AG04449 (cell line): ENCODE data around the gene AP1G2.

Experiments used
- CTCF ChIA-PET: fragments of 350-600 bp; formaldehyde crosslinking; extraction: SDS; loops from one replicate; lab custom pipeline; 2021; ENCODE audit warnings: antibody characterized with exemption; lab: Yijun Ruan, JAX
- POLR2A ChIA-PET: fragments of 400-600, 350-600 bp; formaldehyde crosslinking; extraction: SDS; loops from one replicate; lab custom pipeline; 2020; ENCODE audit warnings: antibody characterized with exemption, inconsistent platforms; lab: Yijun Ruan, JAX
- DNase-seq: peaks from one replicate; pipeline ENCODE4 v3.0.0-alpha.2; 2010; ENCODE audit warnings: low read depth, low spot score
- H3K4me3 ChIP-seq: 2 replicates; pipeline ENCODE4 v1.5.1; 2011; ENCODE audit warnings: low read depth, mild to moderate bottlenecking, control low read depth, low read length
- TF ChIP-seq, protein P1 (sequence below): IDR thresholded peaks from one replicate; pipeline ENCODE4 v1.5.1; 2011; ENCODE audit warnings: mild to moderate bottlenecking, moderate library complexity, low read length, control low read depth, inconsistent platforms; ENCODE audit not compliant: insufficient read depth; ENCODE audit errors: missing control alignments

AP1G2 gene

DNA sequence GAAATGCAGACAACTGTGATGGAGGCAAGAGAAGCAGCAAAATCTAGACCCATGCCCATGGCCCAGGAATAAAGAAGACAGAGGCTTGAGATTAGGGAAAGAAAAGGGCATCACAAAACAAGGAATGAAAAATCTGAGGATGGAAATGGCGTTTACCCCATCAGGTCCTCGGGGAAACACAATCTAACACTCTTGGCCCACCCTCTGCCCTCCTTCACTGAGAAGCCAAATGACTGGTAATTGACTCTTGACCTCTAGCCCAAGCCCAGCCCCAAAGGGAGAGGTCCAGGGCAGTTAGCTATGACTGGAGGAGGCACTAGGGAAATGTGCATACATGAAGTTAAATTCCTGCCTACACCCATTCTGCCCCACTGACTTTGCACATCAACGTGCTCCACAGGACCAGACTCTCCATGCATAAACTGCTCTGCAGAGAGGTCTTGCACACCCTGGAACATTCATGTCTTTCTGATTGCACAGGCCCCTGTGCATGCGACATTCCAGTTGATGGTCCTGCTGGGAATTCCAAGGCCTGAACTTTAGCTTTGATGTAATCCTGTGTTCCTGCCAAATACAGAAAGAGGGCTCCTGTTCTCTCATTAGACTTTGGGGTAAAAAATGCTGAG is 21.7 kb downstream of the AP1G2 start:
- TF ChIP-seq, protein P1, sequence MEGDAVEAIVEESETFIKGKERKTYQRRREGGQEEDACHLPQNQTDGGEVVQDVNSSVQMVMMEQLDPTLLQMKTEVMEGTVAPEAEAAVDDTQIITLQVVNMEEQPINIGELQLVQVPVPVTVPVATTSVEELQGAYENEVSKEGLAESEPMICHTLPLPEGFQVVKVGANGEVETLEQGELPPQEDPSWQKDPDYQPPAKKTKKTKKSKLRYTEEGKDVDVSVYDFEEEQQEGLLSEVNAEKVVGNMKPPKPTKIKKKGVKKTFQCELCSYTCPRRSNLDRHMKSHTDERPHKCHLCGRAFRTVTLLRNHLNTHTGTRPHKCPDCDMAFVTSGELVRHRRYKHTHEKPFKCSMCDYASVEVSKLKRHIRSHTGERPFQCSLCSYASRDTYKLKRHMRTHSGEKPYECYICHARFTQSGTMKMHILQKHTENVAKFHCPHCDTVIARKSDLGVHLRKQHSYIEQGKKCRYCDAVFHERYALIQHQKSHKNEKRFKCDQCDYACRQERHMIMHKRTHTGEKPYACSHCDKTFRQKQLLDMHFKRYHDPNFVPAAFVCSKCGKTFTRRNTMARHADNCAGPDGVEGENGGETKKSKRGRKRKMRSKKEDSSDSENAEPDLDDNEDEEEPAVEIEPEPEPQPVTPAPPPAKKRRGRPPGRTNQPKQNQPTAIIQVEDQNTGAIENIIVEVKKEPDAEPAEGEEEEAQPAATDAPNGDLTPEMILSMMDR, result no peak
- no peak overlapping the region for H3K4me3 ChIP-seq
- no peak for DNase-seq
- CTCF ChIA-PET, result interaction anchor here (1.2 to 7.4 kb wide), 2 partner anchors 8 to 14 kb away, joined by 3 to 97 read pairs; no protein-coding TSS in a partner anchor
- POLR2A ChIA-PET, result no interaction called here

DNA sequence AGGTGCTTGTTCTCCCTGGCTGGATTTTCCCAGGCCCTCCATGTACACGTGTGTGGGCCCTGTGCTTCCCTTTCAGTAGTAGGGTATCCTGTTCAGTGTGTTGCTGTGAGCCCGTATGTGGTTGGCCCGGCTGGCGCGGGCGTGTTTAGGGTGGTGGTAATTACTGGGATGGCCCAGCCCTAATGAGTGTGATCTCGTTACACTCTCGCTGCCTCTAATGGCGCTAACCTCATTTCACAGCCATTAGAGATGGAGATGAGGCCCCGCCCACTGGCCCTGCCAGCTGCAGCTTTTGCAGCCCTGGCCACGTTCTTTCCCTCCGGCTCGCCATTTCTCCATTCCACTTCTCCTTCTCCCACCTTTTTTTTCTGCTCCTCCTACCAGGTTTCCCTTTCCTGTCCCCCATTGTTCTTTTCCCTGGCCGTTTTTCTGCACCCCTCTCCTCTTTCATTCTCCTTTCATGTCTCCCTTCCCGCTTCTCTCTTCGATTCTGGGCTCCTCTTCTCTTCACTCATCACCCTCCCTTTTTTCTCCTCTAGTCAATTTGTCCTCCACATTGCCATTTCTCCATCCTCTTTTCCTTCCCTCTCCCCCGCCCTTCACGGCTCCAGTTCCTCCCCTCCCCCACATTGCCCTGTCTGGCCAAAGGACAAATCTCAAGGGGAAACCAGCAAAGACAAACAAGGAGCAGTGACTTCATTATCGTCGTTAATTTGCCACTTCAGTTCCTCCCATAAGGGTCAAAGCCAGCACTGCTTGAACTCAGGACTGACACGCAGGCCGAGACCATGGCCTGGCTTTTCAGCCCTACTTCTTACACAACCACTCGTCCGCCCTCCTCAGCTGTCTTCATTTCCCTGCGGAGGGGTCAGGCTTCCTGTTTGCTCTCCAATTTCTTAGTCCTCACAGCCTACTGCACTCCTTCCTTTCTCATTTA is 22.8 kb downstream of the AP1G2 start:
- no peak overlapping the region for H3K4me3 ChIP-seq
- no peak for DNase-seq

DNA sequence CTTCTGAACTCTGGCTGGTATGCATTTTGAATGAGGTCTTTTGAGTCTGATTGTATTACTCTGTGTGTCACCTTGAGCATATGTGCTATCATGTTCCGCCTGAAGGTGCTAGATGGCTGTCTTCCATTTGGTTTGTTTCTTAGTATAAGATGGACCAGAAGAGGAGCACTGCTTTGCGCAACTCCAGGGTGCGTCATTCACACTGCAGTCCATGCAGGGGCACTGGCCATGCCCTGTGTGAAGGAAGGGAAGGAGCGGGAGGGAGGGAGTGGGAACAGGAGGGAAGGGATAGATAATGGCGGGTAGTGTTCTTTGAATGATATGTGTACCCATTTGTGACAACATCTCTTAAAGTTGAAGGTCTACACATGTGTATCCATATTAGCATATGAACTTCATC is 24.2 kb downstream of the AP1G2 start:
- no peak for DNase-seq
- TF ChIP-seq, protein P1, result no peak
- ChIA-PET POLR2A (no interaction called here), CTCF (interaction anchor here (1.1 to 7.3 kb wide), 3 partner anchors 13 to 66 kb away, joined by 6 to 72 read pairs (median 9); no protein-coding TSS in a partner anchor)
- no peak overlapping the region for H3K4me3 ChIP-seq

More for the DNA sequence above, 22.8 kb downstream of the AP1G2 start:
- ChIA-PET POLR2A (no interaction called here), CTCF (interaction anchor here (1.1 to 1.2 kb wide), 2 partner anchors 10 to 19 kb away, joined by 3 read pairs; no protein-coding TSS in a partner anchor)
- TF ChIP-seq, protein P1, result no peak

DNA sequence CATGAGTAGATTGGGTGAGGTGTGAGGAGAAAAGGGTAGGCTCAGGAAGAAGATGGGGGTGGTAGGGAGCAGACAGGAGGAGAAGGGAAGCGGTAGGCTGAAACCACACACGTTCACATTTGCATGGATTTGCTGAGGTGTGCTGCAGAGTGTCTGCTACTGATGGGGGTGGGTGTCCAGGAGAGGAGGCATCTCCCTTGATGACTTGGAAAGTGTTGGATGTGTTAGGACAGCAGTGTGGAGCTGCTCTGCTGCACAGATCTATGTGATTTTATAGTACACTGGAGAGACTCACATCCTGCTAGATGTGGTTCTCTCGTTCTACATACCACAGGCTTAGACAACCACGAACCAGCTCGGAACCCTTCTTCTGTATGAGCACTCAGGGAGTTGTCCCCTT is 25.3 kb downstream of the AP1G2 start:
- CTCF ChIA-PET, result interaction anchor here (0.8 to 7.3 kb wide), 8 partner anchors 12 to 65 kb away, joined by 3 to 72 read pairs (median 3); no protein-coding TSS in a partner anchor
- DNase-seq, result no peak
- POLR2A ChIA-PET, result interaction anchor here (0.7 kb wide), 1 partner anchor 101 kb away, joined by 3 read pairs; no protein-coding TSS in a partner anchor
- no peak overlapping the region for H3K4me3 ChIP-seq
- TF ChIP-seq, protein P1, result no peak

DNA sequence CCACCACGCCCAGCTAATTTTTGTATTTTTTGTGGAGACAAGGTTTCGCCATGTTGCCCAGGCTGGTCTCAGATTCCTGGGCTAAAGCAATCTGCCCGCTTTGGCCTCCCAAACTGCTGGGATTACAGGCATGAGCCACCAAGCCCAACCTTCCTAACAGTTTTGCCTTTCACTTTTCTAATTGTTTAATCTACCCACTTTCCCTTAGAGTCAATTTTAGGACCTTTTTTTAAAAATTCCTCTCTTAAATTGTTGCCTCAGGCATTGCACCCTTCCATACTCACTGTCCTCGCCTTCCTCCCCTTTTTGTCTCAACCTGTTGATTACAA is 27.5 kb downstream of the AP1G2 start:
- CTCF ChIA-PET, result interaction anchor here (0.9 to 7.3 kb wide), 9 partner anchors 10 to 63 kb away, joined by 4 to 72 read pairs (median 14); partner anchors contain the start of genes AP1G2, THTPA and ZFHX2
- no peak for DNase-seq
- TF ChIP-seq, protein P1, result no peak
- no peak overlapping the region for H3K4me3 ChIP-seq
- POLR2A ChIA-PET, result no interaction called here
